ENCODE results near the gene ALKAL2. TPM values are rescaled to one million over a fixed set of nuclear protein-coding genes. Genes with fewer than 3 reads are reported as not detected.

ALKAL2 gene
- total RNA-seq, 4 donors from 2014 or later = 1.6 to 9.1 (median 3.6) TPM; not detected in 1

GRCh38 chr2:248724-249123, 39.2 kb downstream of the ALKAL2 start:
- H3K36me3 ChIP-seq = peaks cover 0 to 62% (median 0%) of the 10 kb centered on the region in 3 donors
- no peaks in the 10 kb centered on the region for H3K4me1 ChIP-seq
- no peaks in the 10 kb centered on the region for H3K27me3 ChIP-seq
- no peak for DNase-seq
- no peak overlapping the region for H3K4me3 ChIP-seq
- no peak for TF ChIP-seq POLR2A (IDR thresholded peaks at IDR 0.05)
- TF ChIP-seq, protein P1, sequence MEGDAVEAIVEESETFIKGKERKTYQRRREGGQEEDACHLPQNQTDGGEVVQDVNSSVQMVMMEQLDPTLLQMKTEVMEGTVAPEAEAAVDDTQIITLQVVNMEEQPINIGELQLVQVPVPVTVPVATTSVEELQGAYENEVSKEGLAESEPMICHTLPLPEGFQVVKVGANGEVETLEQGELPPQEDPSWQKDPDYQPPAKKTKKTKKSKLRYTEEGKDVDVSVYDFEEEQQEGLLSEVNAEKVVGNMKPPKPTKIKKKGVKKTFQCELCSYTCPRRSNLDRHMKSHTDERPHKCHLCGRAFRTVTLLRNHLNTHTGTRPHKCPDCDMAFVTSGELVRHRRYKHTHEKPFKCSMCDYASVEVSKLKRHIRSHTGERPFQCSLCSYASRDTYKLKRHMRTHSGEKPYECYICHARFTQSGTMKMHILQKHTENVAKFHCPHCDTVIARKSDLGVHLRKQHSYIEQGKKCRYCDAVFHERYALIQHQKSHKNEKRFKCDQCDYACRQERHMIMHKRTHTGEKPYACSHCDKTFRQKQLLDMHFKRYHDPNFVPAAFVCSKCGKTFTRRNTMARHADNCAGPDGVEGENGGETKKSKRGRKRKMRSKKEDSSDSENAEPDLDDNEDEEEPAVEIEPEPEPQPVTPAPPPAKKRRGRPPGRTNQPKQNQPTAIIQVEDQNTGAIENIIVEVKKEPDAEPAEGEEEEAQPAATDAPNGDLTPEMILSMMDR (IDR thresholded peaks at IDR 0.05) = no peak
- H3K27ac ChIP-seq = no peak overlapping the region
- no peaks in the 10 kb centered on the region for H3K9me3 ChIP-seq

DNA sequence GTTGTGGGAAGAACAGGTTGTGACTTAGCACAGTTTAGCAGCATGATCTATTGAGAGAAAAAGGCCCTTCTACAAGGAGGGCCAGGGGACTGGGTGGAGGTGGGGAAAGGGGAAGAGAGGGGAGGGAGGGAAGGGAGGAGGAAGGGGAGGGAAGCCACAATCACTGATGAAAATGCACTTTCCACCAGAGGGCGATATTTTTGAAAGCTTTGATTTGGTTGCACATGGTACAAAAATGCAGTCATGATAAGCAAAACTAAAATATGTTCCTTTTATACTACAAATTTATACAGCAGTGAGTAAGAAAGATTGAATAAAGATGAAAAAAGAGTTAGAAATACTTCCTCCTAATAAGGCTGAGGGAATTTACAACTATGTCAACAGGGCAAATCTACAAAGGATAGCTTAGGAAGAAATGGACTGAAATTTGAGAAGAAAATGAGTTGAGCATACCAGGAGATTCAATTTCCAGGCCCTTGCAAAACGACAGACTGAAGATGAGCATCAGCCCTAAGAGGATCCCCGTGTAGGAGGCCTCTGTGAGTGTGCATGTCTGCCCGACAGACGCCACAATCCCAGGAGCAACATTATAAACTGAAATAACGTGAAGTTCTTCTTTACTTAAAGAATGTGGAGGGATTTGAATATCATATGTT, 41.3 kb downstream of the ALKAL2 start:
- Histone ChIP-seq H3K4me1 (no peaks in the 10 kb centered on the region), H3K27me3 (no peaks in the 10 kb centered on the region), H3K27ac (no peak overlapping the region), H3K36me3 (peaks cover 0 to 66% (median 0%) of the 10 kb centered on the region in 3 donors), H3K9me3 (no peaks in the 10 kb centered on the region), H3K4me3 (no peak overlapping the region)
- no peak for DNase-seq
- TF ChIP-seq, protein P1 (IDR thresholded peaks at IDR 0.05) = peak; percentile 11 to 60 (median 48)
- TF ChIP-seq POLR2A (IDR thresholded peaks at IDR 0.05) = no peak

DNA sequence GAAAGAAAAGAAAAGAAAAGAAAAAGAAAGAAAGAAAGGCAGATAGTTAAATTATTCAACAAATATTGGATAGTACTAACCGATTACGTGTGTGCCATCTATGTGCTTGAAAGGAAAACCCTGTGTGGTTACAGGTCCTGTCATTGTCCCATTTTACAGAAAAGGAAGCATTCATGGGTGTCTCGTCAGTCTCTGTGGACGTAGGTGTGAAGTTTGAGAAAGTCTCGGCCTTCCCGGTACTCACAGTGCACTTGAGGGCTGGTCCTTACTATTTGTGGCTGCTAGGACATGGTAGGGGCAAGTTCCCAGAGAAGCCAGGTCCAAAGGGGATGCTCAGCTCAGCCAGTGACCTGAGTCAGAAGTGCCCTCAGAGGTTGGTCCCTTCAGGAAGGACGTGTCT, 43.3 kb downstream of the ALKAL2 start:
- Histone ChIP-seq H3K27me3 (no peaks in the 10 kb centered on the region), H3K4me3 (no peak overlapping the region), H3K27ac (no peak overlapping the region), H3K36me3 (peaks cover 0 to 65% (median 0%) of the 10 kb centered on the region in 3 donors), H3K4me1 (no peaks in the 10 kb centered on the region), H3K9me3 (no peaks in the 10 kb centered on the region)
- no peak for DNase-seq
- no peak for TF ChIP-seq POLR2A (IDR thresholded peaks at IDR 0.05)
- TF ChIP-seq, protein P1 (IDR thresholded peaks at IDR 0.05) = no peak

GRCh38 chr2:238869-239268, 49.0 kb downstream of the ALKAL2 start:
- no peak for DNase-seq
- H3K27ac ChIP-seq = no peak overlapping the region
- peaks cover 0 to 24% (median 0%) of the 10 kb centered on the region in 3 donors for H3K36me3 ChIP-seq
- no peak for TF ChIP-seq POLR2A (IDR thresholded peaks at IDR 0.05)
- TF ChIP-seq, protein P1 (IDR thresholded peaks at IDR 0.05) = no peak
- no peak overlapping the region for H3K4me3 ChIP-seq
- H3K27me3 ChIP-seq = no peaks in the 10 kb centered on the region
- H3K9me3 ChIP-seq = no peaks in the 10 kb centered on the region
- no peaks in the 10 kb centered on the region for H3K4me1 ChIP-seq

- Histone ChIP-seq H3K36me3 (peaks cover 0 to 20% (median 0%) of the 10 kb centered on the region in 3 donors), H3K27ac (no peak overlapping the region)
- no peak for DNase-seq
These were observed 49.5 kb downstream of the ALKAL2 start for GRCh38 chr2:238431-238830.

More at GRCh38 chr2:238431-238830, 49.5 kb downstream of the ALKAL2 start:
- Histone ChIP-seq H3K9me3 (no peaks in the 10 kb centered on the region), H3K27me3 (no peaks in the 10 kb centered on the region), H3K4me3 (no peak overlapping the region), H3K4me1 (no peaks in the 10 kb centered on the region)
- TF ChIP-seq POLR2A (IDR thresholded peaks at IDR 0.05) = no peak
- TF ChIP-seq, protein P1 (IDR thresholded peaks at IDR 0.05) = no peak
